GM18505 (cell line): ENCODE data around the gene CORO2B.

Experiments used
- ATAC-seq: cut with Tn5 transposase; IDR thresholded peaks from one replicate; pipeline ENCODE4 v1.9.1; 2021; ENCODE audit not compliant: unreplicated experiment
- POLR2A ChIP-seq: IDR thresholded peaks from 4 replicates; pipeline ENCODE4 v1.6.1; 2011; ENCODE audit warnings: borderline replicate concordance; ENCODE audit not compliant: insufficient read depth, insufficient read length; ENCODE audit errors: extremely low read depth

Gene CORO2B

GRCh38 chr15:68699881-68700454, 121.2 kb downstream of the CORO2B start:
- ATAC-seq = no peak
- no peak for TF ChIP-seq POLR2A

GRCh38 chr15:68700455-68701123, 121.8 kb downstream of the CORO2B start:
- no peak for TF ChIP-seq POLR2A
- ATAC-seq = no peak

DNA sequence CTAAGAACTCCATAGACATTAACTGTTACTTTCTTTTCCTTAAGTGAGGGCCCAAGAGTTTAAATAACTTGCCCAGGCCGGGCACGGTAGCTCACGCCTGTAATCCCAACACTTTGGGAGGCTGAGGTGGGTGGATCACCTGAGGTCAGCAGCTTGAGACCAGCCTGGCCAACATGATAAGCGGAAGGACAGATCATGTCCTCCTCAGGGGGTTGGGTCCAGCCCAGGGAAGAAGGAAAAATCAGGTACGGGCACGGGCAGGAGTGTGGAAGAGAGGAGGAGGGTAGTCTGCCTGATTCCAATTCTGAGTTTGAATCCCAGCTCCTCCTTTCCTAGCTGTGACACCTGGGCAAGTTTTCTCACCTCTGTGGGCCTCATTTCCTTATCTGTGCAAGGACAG, 123.1 kb downstream of the CORO2B start:
- no peak for ATAC-seq
- TF ChIP-seq POLR2A = no peak

DNA sequence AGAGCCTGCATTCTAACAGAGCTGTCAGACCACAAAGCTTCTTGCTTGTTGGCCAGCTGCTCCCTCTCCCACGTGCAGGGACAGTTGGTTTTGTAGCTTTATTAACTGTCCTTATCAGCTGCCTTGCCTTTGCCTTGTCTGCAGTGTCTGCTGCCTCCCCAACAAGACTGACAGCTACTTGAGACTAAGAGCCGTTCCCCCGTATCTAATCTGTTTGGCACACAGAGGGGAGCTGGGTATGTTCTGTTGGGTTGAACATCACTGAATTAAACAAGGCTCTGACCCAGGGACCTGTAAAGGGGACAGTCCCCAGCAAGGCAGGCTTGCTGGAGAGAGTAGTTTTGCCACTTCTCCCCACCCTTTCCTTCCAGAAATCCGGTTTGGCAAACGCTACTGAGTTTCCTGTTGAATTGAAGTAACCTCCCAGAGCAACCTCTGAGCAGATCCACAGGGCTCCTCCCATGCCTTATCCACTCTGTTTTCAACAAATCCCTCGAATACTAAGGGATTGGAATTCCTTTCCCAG, 125.8 kb downstream of the CORO2B start:
- ATAC-seq = no peak
- TF ChIP-seq POLR2A = no peak

- no peak for ATAC-seq
- TF ChIP-seq POLR2A = no peak
These were observed 127.5 kb downstream of the CORO2B start for GRCh38 chr15:68706256-68706655.

- no peak for ATAC-seq
- TF ChIP-seq POLR2A = no peak
These were observed 128.1 kb downstream of the CORO2B start for GRCh38 chr15:68706931-68707330.

GRCh38 chr15:68707386-68707785, 128.6 kb downstream of the CORO2B start:
- TF ChIP-seq POLR2A = no peak
- no peak for ATAC-seq

GRCh38 chr15:68709876-68710275, 131.1 kb downstream of the CORO2B start:
- no peak for ATAC-seq
- TF ChIP-seq POLR2A = no peak

DNA sequence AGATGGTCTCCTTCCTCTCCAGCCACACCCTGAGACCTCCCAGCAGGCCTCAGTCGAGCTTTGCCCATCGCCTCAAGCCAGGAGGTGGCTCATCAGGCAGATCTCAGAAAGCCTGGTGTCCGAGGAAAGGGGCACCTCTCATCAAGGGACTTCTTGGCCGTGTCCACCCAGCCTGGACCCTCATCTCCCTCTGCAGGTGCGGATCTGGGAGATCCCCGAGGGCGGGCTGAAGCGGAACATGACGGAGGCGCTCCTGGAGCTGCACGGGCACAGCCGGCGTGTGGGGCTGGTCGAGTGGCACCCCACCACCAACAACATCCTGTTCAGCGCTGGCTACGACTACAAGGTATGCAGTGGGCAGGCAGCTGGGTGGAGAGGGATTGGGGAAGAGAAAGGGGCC, 131.7 kb downstream of the CORO2B start:
- no peak for ATAC-seq

DNA sequence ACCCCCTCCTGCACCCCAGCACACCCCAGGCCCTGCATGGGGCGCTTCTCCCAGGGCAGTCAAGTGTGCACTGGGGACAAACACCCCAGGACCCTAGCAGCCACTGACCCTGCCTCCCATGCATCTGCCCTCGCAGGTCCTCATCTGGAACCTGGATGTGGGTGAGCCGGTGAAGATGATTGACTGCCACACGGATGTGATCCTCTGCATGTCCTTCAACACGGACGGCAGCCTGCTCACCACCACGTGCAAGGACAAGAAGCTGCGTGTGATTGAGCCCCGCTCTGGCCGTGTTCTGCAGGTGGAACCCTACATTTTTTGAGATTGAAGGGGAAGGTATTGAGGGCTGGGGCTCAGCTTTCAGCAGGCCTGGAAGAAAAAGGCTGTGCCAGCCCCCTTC, 132.6 kb downstream of the CORO2B start:
- ATAC-seq = no peak
- TF ChIP-seq POLR2A = no peak

More for the DNA sequence above, 131.7 kb downstream of the CORO2B start:
- TF ChIP-seq POLR2A = no peak

GRCh38 chr15:68712886-68713285, 134.1 kb downstream of the CORO2B start:
- TF ChIP-seq POLR2A = no peak
- ATAC-seq = no peak

GRCh38 chr15:68713874-68714273, 135.1 kb downstream of the CORO2B start:
- ATAC-seq = no peak

GRCh38 chr15:68715111-68715510, 136.3 kb downstream of the CORO2B start:
- ATAC-seq = no peak

More at GRCh38 chr15:68713874-68714273, 135.1 kb downstream of the CORO2B start:
- TF ChIP-seq POLR2A = no peak

GRCh38 chr15:68717951-68718350, 139.2 kb downstream of the CORO2B start:
- no peak for TF ChIP-seq POLR2A
- ATAC-seq = no peak

More at GRCh38 chr15:68715111-68715510, 136.3 kb downstream of the CORO2B start:
- TF ChIP-seq POLR2A = no peak
